Activated CD4-positive, alpha-beta memory T cell treated with anti-CD3 and anti-CD28 coated beads for 36 hours (primary cell): ENCODE measurements around the gene SOCS3. TPM values are rescaled to one million over a fixed set of nuclear protein-coding genes. Genes with fewer than 3 reads are reported as not detected.
"Not testable (repeated sequence)": the region's sequence is repeated elsewhere in the genome, so short reads cannot be mapped to it uniquely, and the experiment has no call there.

ENCODE experiments used
- CTCF ChIA-PET: fragments of 350-600 bp; sonication (Branson Sonifier 250); formaldehyde crosslinking; loops from one replicate; lab custom pipeline; 2021; ENCODE audit warnings: antibody characterized with exemption, inconsistent platforms; lab: Charles Lee
- POLR2A ChIA-PET: fragments of 350-600 bp; sonication (Branson Sonifier 250); formaldehyde crosslinking; loops from one replicate; lab custom pipeline; 2021; ENCODE audit warnings: antibody characterized with exemption; lab: Charles Lee
- DNase-seq: peaks from one replicate; pipeline ENCODE4 v3.0.0-alpha.2; 2020
- H3K27ac Mint-ChIP-seq: one replicate; pipeline ENCODE4 v1.8.0; 2021; ENCODE audit warnings: mixed read lengths
- H3K27me3 Mint-ChIP-seq: one replicate; pipeline ENCODE4 v1.8.0; 2021; ENCODE audit warnings: mixed read lengths
- H3K36me3 Mint-ChIP-seq: one replicate; pipeline ENCODE4 v1.8.0; 2021; ENCODE audit warnings: mixed read lengths
- H3K4me1 Mint-ChIP-seq: one replicate; pipeline ENCODE4 v1.8.0; 2021; ENCODE audit warnings: low read depth, mixed read lengths
- H3K4me3 Mint-ChIP-seq: one replicate; pipeline ENCODE4 v1.8.0; 2021; ENCODE audit warnings: mild to moderate bottlenecking, mixed read lengths
- H3K9me3 Mint-ChIP-seq: one replicate; pipeline ENCODE4 v1.8.0; 2021; ENCODE audit warnings: mixed read lengths
- intact Hi-C: fragments of 100-400 bp; cut with micrococcal nuclease; formaldehyde crosslinking; loops from one replicate; pipeline ENCODE4 v1.15.1; 2023
- total RNA-seq, 2 experiments: library from RNA; stranded (reverse); gene quantifications; one replicate each; pipeline ENCODE4 v1.2.3, GENCODE V29; 2021

The SOCS3 gene
- total RNA-seq, 2 experiments from 2014 or later, result 162 to 167 TPM

DNA sequence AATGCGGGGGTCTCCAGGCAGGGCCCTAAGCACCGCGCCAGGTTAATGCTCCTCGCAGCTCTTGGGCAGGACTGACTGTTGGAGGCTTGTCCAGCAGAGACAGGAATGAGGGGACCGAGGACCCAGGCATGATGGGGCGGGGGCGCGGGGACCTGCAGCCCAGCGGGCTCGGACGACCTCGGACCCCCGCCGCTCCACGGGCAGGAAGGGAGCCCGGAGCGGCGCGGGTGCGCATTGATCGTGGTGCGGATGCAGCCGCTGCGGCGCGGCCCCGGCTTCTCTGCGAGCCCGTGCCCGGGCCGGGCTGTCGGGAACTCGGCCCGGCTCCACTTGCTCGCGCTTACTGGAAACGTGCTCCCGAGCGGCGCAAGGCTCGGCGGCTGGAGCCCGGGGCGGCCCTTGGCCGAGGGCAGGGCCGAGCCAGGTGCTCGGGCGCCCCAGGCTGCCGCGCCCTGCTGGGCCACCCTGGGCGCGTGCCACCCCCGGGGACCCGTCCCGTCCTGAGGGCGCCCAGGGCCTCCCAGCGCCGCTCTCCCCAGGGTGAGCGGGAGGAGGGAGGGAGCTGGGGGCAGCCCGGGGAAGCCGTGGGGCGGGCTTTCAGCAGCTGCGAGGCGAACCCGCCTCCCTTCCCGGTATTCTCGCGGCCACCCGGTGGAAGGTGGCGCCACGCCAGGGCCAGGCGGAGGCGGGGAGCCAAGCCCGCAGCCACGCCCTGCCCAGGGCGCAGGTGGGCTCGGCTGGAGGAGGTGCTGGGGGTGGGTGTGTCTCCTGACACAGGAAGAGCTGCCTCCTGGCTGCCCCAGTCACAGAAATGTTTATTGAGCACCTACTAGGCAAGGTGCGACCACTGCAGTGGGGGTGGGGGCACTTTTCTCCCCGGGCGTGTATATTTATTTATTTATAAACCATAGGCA is 45.9 kb downstream of the SOCS3 start:
- peak; percentile 86 for DNase-seq
- POLR2A ChIA-PET, result interaction anchor here (1.0 to 3.4 kb wide), 4 partner anchors 29 to 47 kb away, joined by 3 to 12 read pairs (median 7); partner anchors contain the start of gene SOCS3
- intact Hi-C loops, result loop anchor here (2.0 kb wide), 2 partner anchors 25 to 55 kb away; no protein-coding TSS in a partner anchor

GRCh38 chr17:78309659-78310255 is 50.1 kb downstream of the SOCS3 start:
- H3K9me3 Mint-ChIP-seq, H3K4me3 Mint-ChIP-seq, POLR2A ChIA-PET, DNase-seq, intact Hi-C loops, H3K36me3 Mint-ChIP-seq, H3K27ac Mint-ChIP-seq, H3K27me3 Mint-ChIP-seq: not testable (repeated sequence)
- CTCF ChIA-PET, result interaction anchor here (0.9 kb wide), 1 partner anchor 34 kb away, joined by 3 read pairs; no protein-coding TSS in a partner anchor
- H3K4me1 Mint-ChIP-seq, result peaks cover 17% of the 10 kb centered on the region

More for the DNA sequence above, 45.9 kb downstream of the SOCS3 start:
- peaks cover 49% of the 10 kb centered on the region for H3K4me1 Mint-ChIP-seq
- no peaks in the 10 kb centered on the region for H3K9me3 Mint-ChIP-seq
- CTCF ChIA-PET, result interaction anchor here (0.5 to 2.8 kb wide), 10 partner anchors 11 to 108 kb away, joined by 3 to 9 read pairs (median 3); no protein-coding TSS in a partner anchor
- peak overlapping the region; percentile 59 for H3K4me3 Mint-ChIP-seq
- H3K36me3 Mint-ChIP-seq, result no peaks in the 10 kb centered on the region
- H3K27me3 Mint-ChIP-seq, result peaks cover 1% of the 10 kb centered on the region
- peak overlapping the region; percentile 87 for H3K27ac Mint-ChIP-seq

- peaks cover 1% of the 10 kb centered on the region for H3K27me3 Mint-ChIP-seq
- peaks cover 6% of the 10 kb centered on the region for H3K4me1 Mint-ChIP-seq
- H3K27ac Mint-ChIP-seq, result no peak overlapping the region
- H3K9me3 Mint-ChIP-seq, result peaks cover 5% of the 10 kb centered on the region
- CTCF ChIA-PET, result no interaction called here
- POLR2A ChIA-PET, result no interaction called here
- DNase-seq, result no peak
- H3K4me3 Mint-ChIP-seq, result no peak overlapping the region
- H3K36me3 Mint-ChIP-seq, result no peaks in the 10 kb centered on the region
- intact Hi-C loops, result no loop called here
Observed at GRCh38 chr17:78307887-78308638, 51.8 kb downstream of the SOCS3 start.

DNA sequence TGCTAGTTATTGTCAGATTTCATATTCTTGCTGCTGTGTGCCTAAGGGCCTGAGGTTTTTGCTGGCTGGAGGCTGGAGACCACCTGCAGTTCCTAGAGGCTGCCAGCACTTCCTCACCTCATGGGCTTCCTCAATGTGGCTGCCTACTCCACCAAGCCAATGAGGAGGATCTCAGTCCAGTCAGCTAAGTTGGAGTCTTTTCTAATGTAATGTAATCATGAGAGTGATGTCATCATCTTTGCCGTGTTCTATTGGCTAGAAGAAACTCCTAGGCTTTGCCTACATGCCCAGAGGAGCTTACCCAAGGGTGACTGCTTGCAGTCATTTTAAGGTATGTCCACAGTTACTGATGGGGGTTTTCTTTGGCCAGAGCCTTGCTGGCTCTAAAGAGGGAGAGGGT is 53.0 kb downstream of the SOCS3 start:
- intact Hi-C loops, result no loop called here
- ChIA-PET CTCF (interaction anchor here (0.6 to 1.0 kb wide), 2 partner anchors 18 to 56 kb away, joined by 3 to 4 read pairs; no protein-coding TSS in a partner anchor), POLR2A (no interaction called here)
- no peaks in the 10 kb centered on the region for H3K4me1 Mint-ChIP-seq
- no peaks in the 10 kb centered on the region for H3K36me3 Mint-ChIP-seq
- H3K27me3 Mint-ChIP-seq, result no peaks in the 10 kb centered on the region
- peaks cover 5% of the 10 kb centered on the region for H3K9me3 Mint-ChIP-seq
- H3K27ac Mint-ChIP-seq, result no peak overlapping the region
- no peak for DNase-seq
- H3K4me3 Mint-ChIP-seq, result no peak overlapping the region

Other genes with a start within 250 kb of the SOCS3 start
- gene TMC6, start 231.3 kb downstream of the SOCS3 start, total RNA-seq, result 100 to 1,000 TPM; 157 to 162 TPM
- gene TMC8, start 229.3 kb downstream of the SOCS3 start, total RNA-seq, result 100 to 1,000 TPM; 134 to 140 TPM
- gene C17orf99, start 213.7 kb downstream of the SOCS3 start, total RNA-seq, result not detected
- 10 to 100 TPM; 79.2 to 87.7 TPM for gene SYNGR2, start 191.5 kb downstream of the SOCS3 start, total RNA-seq
- gene TK1, start 173.0 kb downstream of the SOCS3 start, total RNA-seq, result 100 to 1,000 TPM; 188 to 193 TPM
- gene AFMID, start 172.7 kb downstream of the SOCS3 start, total RNA-seq, result 10 to 100 TPM; 16.8 to 19.0 TPM
- 10 to 100 TPM; 87.4 to 95.4 TPM for gene BIRC5, start 145.8 kb downstream of the SOCS3 start, total RNA-seq
- not detected for gene TMEM235, start 128.4 kb downstream of the SOCS3 start, total RNA-seq
- gene PGS1, start 18.6 kb upstream of the SOCS3 start, total RNA-seq, result 10 to 100 TPM; 75.8 to 78.1 TPM
- under 1 TPM; 0.21 to 0.29 TPM for gene DNAH17, start 217.3 kb upstream of the SOCS3 start, total RNA-seq